Endometrial microvascular endothelial cells (primary cell): ENCODE results near the gene NISCH. TPM values are rescaled to one million over a fixed set of nuclear protein-coding genes. Genes with fewer than 3 reads are reported as not detected.

Experiments used
- in situ Hi-C: cut with HindIII; loops from 2 replicates; pipeline ENCODE4 v1.10.0; 2017; ENCODE audit warnings: low sequenced_read_pairs, low pct_unique_long_range_greater_than_20kb; ENCODE audit errors: inconsistent ontology term
- total RNA-seq: library from RNA; depleted of rRNA; stranded (reverse); fragments of >200 nt; gene quantifications from one replicate; pipeline ENCODE4 v1.2.3, GENCODE V29; 2015; ENCODE audit errors: inconsistent ontology term

The NISCH gene
- total RNA-seq, 1 donor from 2014 or later = 30.7 TPM

- in situ Hi-C loops = loop anchor here (25.0 kb wide), 1 partner anchor 103 kb away; no protein-coding TSS in a partner anchor
Observed at GRCh38 chr3:52458770-52459545, 3.6 kb downstream of the NISCH start.

GRCh38 chr3:52461874-52462273 lies 6.5 kb downstream of the NISCH start:
- in situ Hi-C loops = loop anchor here (25.0 kb wide), 1 partner anchor 100 kb away; no protein-coding TSS in a partner anchor

GRCh38 chr3:52463416-52463815 lies 8.0 kb downstream of the NISCH start:
- in situ Hi-C loops = loop anchor here (25.0 kb wide), 1 partner anchor 99 kb away; no protein-coding TSS in a partner anchor

- in situ Hi-C loops = loop anchor here (25.0 kb wide), 1 partner anchor 94 kb away; no protein-coding TSS in a partner anchor
Observed at GRCh38 chr3:52468336-52468735, 12.9 kb downstream of the NISCH start.

- in situ Hi-C loops = loop anchor here (25.0 kb wide), 1 partner anchor 93 kb away; no protein-coding TSS in a partner anchor
Observed at GRCh38 chr3:52469001-52469400, 13.6 kb downstream of the NISCH start.

- in situ Hi-C loops = loop anchor here (25.0 kb wide), 1 partner anchor 91 kb away; no protein-coding TSS in a partner anchor
Observed at GRCh38 chr3:52470920-52471319, 15.5 kb downstream of the NISCH start.

GRCh38 chr3:52471371-52472238 lies 16.2 kb downstream of the NISCH start:
- in situ Hi-C loops = loop anchor here (25.0 kb wide), 1 partner anchor 91 kb away; no protein-coding TSS in a partner anchor

GRCh38 chr3:52472239-52473000 lies 17.0 kb downstream of the NISCH start:
- in situ Hi-C loops = loop anchor here (25.0 kb wide), 1 partner anchor 90 kb away; no protein-coding TSS in a partner anchor

- in situ Hi-C loops = loop anchor here (25.0 kb wide), 1 partner anchor 89 kb away; no protein-coding TSS in a partner anchor
Observed at GRCh38 chr3:52473026-52473425, 17.6 kb downstream of the NISCH start.

GRCh38 chr3:52477076-52477795 lies 21.8 kb downstream of the NISCH start:
- in situ Hi-C loops = no loop called here

GRCh38 chr3:52477796-52478095 lies 22.3 kb downstream of the NISCH start:
- in situ Hi-C loops = no loop called here

- in situ Hi-C loops = no loop called here
Observed at GRCh38 chr3:52479037-52479876, 23.9 kb downstream of the NISCH start.

GRCh38 chr3:52479877-52480575 lies 24.6 kb downstream of the NISCH start:
- in situ Hi-C loops = no loop called here

- in situ Hi-C loops = no loop called here
Observed at GRCh38 chr3:52480768-52481715, 25.6 kb downstream of the NISCH start.

GRCh38 chr3:52481819-52482521 lies 26.6 kb downstream of the NISCH start:
- in situ Hi-C loops = no loop called here
